ENCODE measurements around the gene ARHGEF7. TPM values are rescaled to one million over a fixed set of nuclear protein-coding genes. Genes with fewer than 3 reads are reported as not detected.
A peak's percentile ranks its signal among the peaks of the same experiment; 100 is the strongest.

Gene ARHGEF7
- total and polyA plus RNA-seq, 8 donors: 52.8 to 86.0 (median 72.2) TPM

- H3K9me3 ChIP-seq: no peaks in the 10 kb centered on the region
- DNase-seq (peak in 1 of 4 donors; percentile 37), ATAC-seq (no peak)
- H3K4me1 ChIP-seq: no peaks in the 10 kb centered on the region
- H3K27ac ChIP-seq: no peak overlapping the region
- peaks cover 10 to 19% of the 10 kb centered on the region in 2 donors for H3K27me3 ChIP-seq
- intact Hi-C loops (cut with DNase I): no loop called here
- H3K36me3 ChIP-seq: no peaks in the 10 kb centered on the region
- H3K4me3 ChIP-seq: no peak overlapping the region
- TF ChIP-seq CTCF (IDR thresholded peaks at IDR 0.05): no peak
Measured at GRCh38 chr13:111122056-111122455, 6.9 kb downstream of the ARHGEF7 start.

GRCh38 chr13:111122631-111123030 is 7.5 kb downstream of the ARHGEF7 start:
- intact Hi-C loops (cut with DNase I): no loop called here
- Histone ChIP-seq H3K9me3 (no peaks in the 10 kb centered on the region), H3K4me3 (no peak overlapping the region), H3K27me3 (peaks cover 7 to 14% of the 10 kb centered on the region in 2 donors), H3K36me3 (no peaks in the 10 kb centered on the region), H3K4me1 (no peaks in the 10 kb centered on the region), H3K27ac (no peak overlapping the region)
- no peak for TF ChIP-seq CTCF (IDR thresholded peaks at IDR 0.05)
- ATAC-seq (no peak), DNase-seq (no peak)

- no peak overlapping the region for H3K27ac ChIP-seq
- ATAC-seq (no peak), DNase-seq (no peak)
- no peak overlapping the region for H3K4me3 ChIP-seq
- peaks cover 1 to 8% of the 10 kb centered on the region in 2 donors for H3K27me3 ChIP-seq
- H3K9me3 ChIP-seq: no peaks in the 10 kb centered on the region
- no peaks in the 10 kb centered on the region for H3K4me1 ChIP-seq
- intact Hi-C loops (cut with DNase I): no loop called here
- no peaks in the 10 kb centered on the region for H3K36me3 ChIP-seq
- no peak for TF ChIP-seq CTCF (IDR thresholded peaks at IDR 0.05)
Measured at GRCh38 chr13:111123221-111123620, 8.1 kb downstream of the ARHGEF7 start.

GRCh38 chr13:111123649-111124048 is 8.5 kb downstream of the ARHGEF7 start:
- no peak overlapping the region for H3K4me3 ChIP-seq
- intact Hi-C loops (cut with DNase I): no loop called here
- no peak for TF ChIP-seq CTCF (IDR thresholded peaks at IDR 0.05)
- H3K9me3 ChIP-seq: no peaks in the 10 kb centered on the region
- no peaks in the 10 kb centered on the region for H3K4me1 ChIP-seq
- H3K36me3 ChIP-seq: no peaks in the 10 kb centered on the region
- H3K27me3 ChIP-seq: peaks cover 0 to 3% of the 10 kb centered on the region in 2 donors
- no peak overlapping the region for H3K27ac ChIP-seq
- ATAC-seq (no peak), DNase-seq (no peak)

- Histone ChIP-seq H3K27ac (no peak overlapping the region), H3K4me3 (no peak overlapping the region), H3K27me3 (no peaks in the 10 kb centered on the region), H3K9me3 (no peaks in the 10 kb centered on the region), H3K36me3 (no peaks in the 10 kb centered on the region), H3K4me1 (no peaks in the 10 kb centered on the region)
- no peak for TF ChIP-seq CTCF (IDR thresholded peaks at IDR 0.05)
- DNase-seq: no peak
- ATAC-seq: no peak
- intact Hi-C loops (cut with DNase I): no loop called here
Measured at GRCh38 chr13:111126509-111126908, 11.4 kb downstream of the ARHGEF7 start.
